RWPE2 (cell line): ENCODE measurements around the gene GMPR.

Experiments
- ATAC-seq: fragments of 200-7000 bp; cut with Tn5 transposase; 3 replicates; pipeline ENCODE4 v1.9.1; 2021; ENCODE audit warnings: low read depth
- DNase-seq: peaks from one replicate; pipeline ENCODE4 v3.0.0-alpha.2; 2020; ENCODE audit warnings: low spot score
- H3K27ac ChIP-seq: fragments of 450-650 bp; 2 replicates; pipeline ENCODE4 v1.5.1; 2017; ENCODE audit warnings: mild to moderate bottlenecking; ENCODE audit not compliant: poor library complexity, severe bottlenecking
- H3K27me3 ChIP-seq: fragments of 250-450 bp; sonication (Bioruptor Pico); 2 replicates; pipeline ENCODE4 v1.5.1; 2021; ENCODE audit warnings: mild to moderate bottlenecking, moderate library complexity; ENCODE audit not compliant: insufficient read depth, poor library complexity, severe bottlenecking
- H3K36me3 ChIP-seq: fragments of 250-450 bp; sonication (Bioruptor Pico); 2 replicates; pipeline ENCODE4 v1.5.1; 2020; ENCODE audit warnings: low read depth, mild to moderate bottlenecking, moderate library complexity
- H3K4me1 ChIP-seq: fragments of 250-450 bp; sonication (Bioruptor Pico); 2 replicates; pipeline ENCODE4 v1.5.1; 2021; ENCODE audit warnings: mild to moderate bottlenecking, moderate library complexity; ENCODE audit not compliant: insufficient read depth, poor library complexity, severe bottlenecking
- H3K4me3 ChIP-seq: fragments of 250-450 bp; sonication (Bioruptor Pico); 2 replicates; pipeline ENCODE4 v1.5.1; 2021; ENCODE audit warnings: mild to moderate bottlenecking, moderate library complexity; ENCODE audit not compliant: severe bottlenecking
- H3K9me3 ChIP-seq: fragments of 250-450 bp; sonication (Bioruptor Pico); 2 replicates; pipeline ENCODE4 v1.5.1; 2021; ENCODE audit warnings: mild to moderate bottlenecking, moderate library complexity; ENCODE audit not compliant: severe bottlenecking
- TF ChIP-seq, protein P1 (sequence below): fragments of 450-650 bp; IDR thresholded peaks from one replicate; pipeline ENCODE4 v1.5.1; 2017; ENCODE audit warnings: mild to moderate bottlenecking, moderate library complexity; ENCODE audit not compliant: poor library complexity, severe bottlenecking

The GMPR gene

DNA sequence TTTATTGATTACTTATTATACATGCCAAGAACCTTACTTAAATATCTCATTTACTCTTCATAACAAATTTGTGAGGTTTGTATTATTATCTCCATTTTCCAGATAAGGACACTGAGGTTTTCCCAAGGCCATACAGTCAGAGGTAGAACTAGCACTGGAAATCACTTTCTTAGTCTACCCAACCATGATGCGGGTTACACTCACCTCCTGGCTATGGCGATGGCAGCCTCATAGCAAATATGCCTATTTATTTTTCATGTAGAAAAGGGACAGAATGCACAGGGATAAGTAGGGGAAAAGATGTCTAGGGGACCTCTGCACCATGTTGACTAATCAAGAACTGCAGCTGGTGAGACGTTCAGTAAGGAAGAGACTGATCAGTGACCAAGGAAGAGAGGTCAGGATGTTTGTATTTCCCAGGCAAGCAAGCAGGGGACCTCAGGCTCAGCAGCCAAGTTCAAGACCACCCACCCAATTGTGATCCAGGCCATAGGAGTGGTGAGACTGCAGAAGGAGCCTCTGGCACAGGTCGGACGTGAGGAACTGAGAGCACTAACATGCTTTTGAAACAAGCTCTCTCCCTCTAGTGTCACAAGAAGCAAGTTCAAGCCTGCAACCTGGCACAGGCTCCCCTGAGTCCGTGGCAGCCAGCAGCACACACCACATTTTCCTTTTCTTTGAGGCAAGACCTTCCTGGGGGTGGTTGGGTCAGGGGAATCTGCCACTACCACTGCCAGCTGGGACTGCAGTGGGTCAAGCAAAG, 97.8 kb downstream of the GMPR start:
- TF ChIP-seq, protein P1, sequence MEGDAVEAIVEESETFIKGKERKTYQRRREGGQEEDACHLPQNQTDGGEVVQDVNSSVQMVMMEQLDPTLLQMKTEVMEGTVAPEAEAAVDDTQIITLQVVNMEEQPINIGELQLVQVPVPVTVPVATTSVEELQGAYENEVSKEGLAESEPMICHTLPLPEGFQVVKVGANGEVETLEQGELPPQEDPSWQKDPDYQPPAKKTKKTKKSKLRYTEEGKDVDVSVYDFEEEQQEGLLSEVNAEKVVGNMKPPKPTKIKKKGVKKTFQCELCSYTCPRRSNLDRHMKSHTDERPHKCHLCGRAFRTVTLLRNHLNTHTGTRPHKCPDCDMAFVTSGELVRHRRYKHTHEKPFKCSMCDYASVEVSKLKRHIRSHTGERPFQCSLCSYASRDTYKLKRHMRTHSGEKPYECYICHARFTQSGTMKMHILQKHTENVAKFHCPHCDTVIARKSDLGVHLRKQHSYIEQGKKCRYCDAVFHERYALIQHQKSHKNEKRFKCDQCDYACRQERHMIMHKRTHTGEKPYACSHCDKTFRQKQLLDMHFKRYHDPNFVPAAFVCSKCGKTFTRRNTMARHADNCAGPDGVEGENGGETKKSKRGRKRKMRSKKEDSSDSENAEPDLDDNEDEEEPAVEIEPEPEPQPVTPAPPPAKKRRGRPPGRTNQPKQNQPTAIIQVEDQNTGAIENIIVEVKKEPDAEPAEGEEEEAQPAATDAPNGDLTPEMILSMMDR, result no peak
- ATAC-seq (no peak), DNase-seq (no peak)
- H3K27ac ChIP-seq, result no peak overlapping the region
- H3K36me3 ChIP-seq, result no peaks in the 10 kb centered on the region
- H3K4me3 ChIP-seq, result no peak overlapping the region
- H3K9me3 ChIP-seq, result no peaks in the 10 kb centered on the region
- peaks cover 68% of the 10 kb centered on the region for H3K4me1 ChIP-seq
- H3K27me3 ChIP-seq, result no peaks in the 10 kb centered on the region

DNA sequence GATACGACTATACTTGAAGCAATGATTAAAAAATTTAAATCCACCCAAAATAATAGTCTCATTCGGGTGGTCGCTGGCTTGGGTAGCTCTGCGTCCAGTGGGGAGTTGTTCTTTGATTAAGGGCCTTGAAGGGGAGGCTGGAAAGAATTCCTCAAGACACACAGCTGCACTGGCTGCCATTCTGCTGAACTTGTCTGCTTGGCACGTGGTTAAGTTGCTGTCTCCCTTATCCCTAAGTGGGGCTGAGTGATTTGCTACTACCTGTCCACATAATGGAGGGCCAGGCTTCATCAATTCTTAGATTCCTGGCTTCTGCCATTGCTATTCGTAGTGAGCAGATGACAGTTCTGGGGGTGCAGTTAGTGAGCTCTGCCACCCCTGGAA, 98.5 kb downstream of the GMPR start:
- no peaks in the 10 kb centered on the region for H3K36me3 ChIP-seq
- H3K27me3 ChIP-seq, result no peaks in the 10 kb centered on the region
- H3K4me1 ChIP-seq, result peaks cover 68% of the 10 kb centered on the region
- TF ChIP-seq, protein P1, result no peak
- no peaks in the 10 kb centered on the region for H3K9me3 ChIP-seq
- no peak overlapping the region for H3K27ac ChIP-seq
- H3K4me3 ChIP-seq, result no peak overlapping the region
- DNase-seq (no peak), ATAC-seq (no peak)

DNA sequence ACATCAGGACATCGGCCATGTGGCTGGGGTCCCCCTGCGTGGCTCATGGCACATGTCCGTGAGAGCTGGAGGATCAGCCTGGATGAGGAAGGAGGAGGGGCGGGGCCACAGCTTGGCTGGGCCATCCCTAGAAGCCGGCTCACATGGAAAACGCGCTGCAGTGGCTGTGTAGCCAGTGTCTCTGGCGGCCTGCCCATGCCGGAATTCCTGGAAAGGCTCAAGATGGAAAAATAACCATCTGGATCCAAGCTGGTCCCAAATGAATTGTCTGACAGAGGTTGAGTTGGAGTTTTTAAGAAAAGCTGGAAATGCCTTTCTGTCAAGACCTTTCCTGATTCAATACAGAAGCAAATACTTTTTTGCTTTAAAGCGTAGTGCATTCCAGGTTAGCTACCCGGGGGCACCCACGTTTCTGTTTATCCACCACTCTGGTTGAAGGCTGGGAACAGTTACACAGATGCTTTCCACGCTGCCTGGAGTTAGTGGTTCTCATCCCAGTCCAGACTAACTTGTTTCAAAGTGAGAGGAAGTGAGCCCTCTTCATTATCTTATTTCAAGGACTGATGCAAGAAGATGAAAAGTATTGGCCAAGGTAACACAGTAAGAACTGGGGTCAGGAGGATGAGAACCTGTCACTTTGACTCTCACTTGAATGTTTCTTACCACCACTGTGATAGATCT, 99.0 kb downstream of the GMPR start:
- H3K9me3 ChIP-seq, result no peaks in the 10 kb centered on the region
- H3K27me3 ChIP-seq, result no peaks in the 10 kb centered on the region
- H3K4me3 ChIP-seq, result no peak overlapping the region
- DNase-seq (no peak), ATAC-seq (no peak)
- peaks cover 62% of the 10 kb centered on the region for H3K4me1 ChIP-seq
- H3K27ac ChIP-seq, result peak overlapping the region; percentile 52
- TF ChIP-seq, protein P1, result no peak
- no peaks in the 10 kb centered on the region for H3K36me3 ChIP-seq

DNA sequence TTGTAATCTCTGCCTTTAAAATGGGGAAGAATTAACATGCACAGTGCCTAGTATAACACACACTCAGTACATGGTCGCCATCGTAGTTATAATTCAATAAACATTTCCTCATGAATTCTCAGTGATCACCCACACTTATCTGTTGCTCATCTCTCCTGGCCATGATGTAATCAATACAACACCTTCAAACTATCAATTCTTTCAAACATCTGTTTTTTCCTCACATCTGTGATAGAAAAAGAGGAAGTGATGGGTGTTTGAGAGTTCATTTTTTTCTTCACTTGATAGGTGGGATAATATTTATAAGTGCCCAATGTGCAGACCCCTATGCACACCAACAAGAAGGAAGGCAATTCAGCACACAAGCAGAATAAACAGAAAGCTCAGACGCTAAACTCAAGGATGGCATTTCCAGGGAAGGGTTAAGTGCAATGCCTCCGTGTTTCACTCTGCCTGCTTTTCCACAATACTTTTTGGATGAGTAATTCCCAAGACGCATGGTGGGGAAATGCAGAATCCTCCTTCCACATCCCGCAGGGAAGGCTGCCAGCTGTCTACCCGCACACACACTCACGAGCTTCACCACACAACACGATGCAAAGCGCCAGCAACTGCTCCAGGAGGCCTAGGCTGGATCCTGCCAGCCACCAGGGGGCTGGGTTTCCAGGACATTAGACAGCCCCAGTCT, 100.3 kb downstream of the GMPR start:
- peak; percentile 73 for ATAC-seq
- DNase-seq, result peak; percentile 83
- peak overlapping the region; percentile 52 for H3K27ac ChIP-seq

More for the DNA sequence above, 100.3 kb downstream of the GMPR start:
- TF ChIP-seq, protein P1, result peak; percentile 52
- Histone ChIP-seq H3K9me3 (no peaks in the 10 kb centered on the region), H3K36me3 (no peaks in the 10 kb centered on the region), H3K4me3 (no peak overlapping the region), H3K4me1 (peaks cover 59% of the 10 kb centered on the region), H3K27me3 (no peaks in the 10 kb centered on the region)
